Fibroblast of lung (primary cell): ENCODE results near the gene VWA8.

ENCODE experiments used
- CTCF ChIP-seq, 2 donors: IDR thresholded peaks in 1 of 2; conservative IDR thresholded peaks in 1 of 2; 1 replicate in 1 of 2; 2 replicates in 1 of 2; pipeline ENCODE4 v1.5.1; 2011 to 2012; ENCODE audit warnings: low read length in 2 of 2, control low read depth in 1 of 2, inconsistent platforms in 1 of 2, low read depth in 1 of 2, mild to moderate bottlenecking in 1 of 2
- EZH2 ChIP-seq: IDR thresholded peaks from 2 replicates; pipeline ENCODE4 v1.5.1; 2012; ENCODE audit warnings: low read length, control low read depth, mild to moderate bottlenecking; ENCODE audit errors: missing control alignments

GRCh38 chr13:41930154-41930553, 30.8 kb downstream of the VWA8 start:
- TF ChIP-seq CTCF (conservative IDR thresholded peaks at IDR 0.05 in 1 of 2, IDR thresholded peaks at IDR 0.05 in 1 of 2; ENCODE audit: low read depth in 1 of 2, low read length in 2 of 2) (no peak), EZH2 (no peak)
